HFFc6 (cell line): Measurements from ENCODE around the gene TFF1. TPM values are rescaled to one million over a fixed set of nuclear protein-coding genes. Genes with fewer than 3 reads are reported as not detected.

ENCODE experiments used
- DNase-seq: peaks from one replicate; pipeline ENCODE4 v3.0.0-alpha.2; 2018
- H3K27ac Mint-ChIP-seq: 2 replicates; pipeline ENCODE4 v1.8.0; 2020; ENCODE audit warnings: mild to moderate bottlenecking, mixed read lengths
- H3K27me3 Mint-ChIP-seq: 2 replicates; pipeline ENCODE4 v1.8.0; 2021; ENCODE audit warnings: mild to moderate bottlenecking, moderate library complexity, mixed read lengths; ENCODE audit not compliant: insufficient read depth
- H3K36me3 Mint-ChIP-seq: 2 replicates; pipeline ENCODE4 v1.8.0; 2021; ENCODE audit warnings: low read depth, mixed read lengths
- H3K4me1 Mint-ChIP-seq: 2 replicates; pipeline ENCODE4 v1.8.0; 2020; ENCODE audit warnings: low read depth, mixed read lengths
- H3K4me3 Mint-ChIP-seq: 2 replicates; pipeline ENCODE4 v1.8.0; 2020; ENCODE audit warnings: mild to moderate bottlenecking, moderate library complexity, mixed read lengths
- H3K9me3 Mint-ChIP-seq: 2 replicates; pipeline ENCODE4 v1.8.0; 2020; ENCODE audit warnings: mild to moderate bottlenecking, mixed read lengths
- CTCF ChIP-seq: fragments of 200-600 bp; sonication (generic); IDR thresholded peaks from 2 replicates; pipeline ENCODE4 v1.5.0; 2021; ENCODE audit warnings: antibody characterized with exemption, mild to moderate bottlenecking
- total RNA-seq, 6 experiments: library from RNA; stranded (reverse); fragmentation: NEBNext Ultra II Directional; extraction: Animal tissue kit (Norgen Biotek cat#: 25700); gene quantifications; 2 replicates in 1 of 6; 3 replicates in 5 of 6; pipeline ENCODE4 v1.2.3, GENCODE V29; 2021

Gene TFF1
- total RNA-seq, 6 experiments from 2014 or later = not detected

- Mint-ChIP-seq H3K27ac (no peak overlapping the region), H3K36me3 (0 out of 2 replicates have a peak, but pooled peaks cover 4% of the 10 kb centered on the region)
- DNase-seq = no peak
Observed at GRCh38 chr21:42397746-42398394, 31.5 kb upstream of the TFF1 start.

DNA sequence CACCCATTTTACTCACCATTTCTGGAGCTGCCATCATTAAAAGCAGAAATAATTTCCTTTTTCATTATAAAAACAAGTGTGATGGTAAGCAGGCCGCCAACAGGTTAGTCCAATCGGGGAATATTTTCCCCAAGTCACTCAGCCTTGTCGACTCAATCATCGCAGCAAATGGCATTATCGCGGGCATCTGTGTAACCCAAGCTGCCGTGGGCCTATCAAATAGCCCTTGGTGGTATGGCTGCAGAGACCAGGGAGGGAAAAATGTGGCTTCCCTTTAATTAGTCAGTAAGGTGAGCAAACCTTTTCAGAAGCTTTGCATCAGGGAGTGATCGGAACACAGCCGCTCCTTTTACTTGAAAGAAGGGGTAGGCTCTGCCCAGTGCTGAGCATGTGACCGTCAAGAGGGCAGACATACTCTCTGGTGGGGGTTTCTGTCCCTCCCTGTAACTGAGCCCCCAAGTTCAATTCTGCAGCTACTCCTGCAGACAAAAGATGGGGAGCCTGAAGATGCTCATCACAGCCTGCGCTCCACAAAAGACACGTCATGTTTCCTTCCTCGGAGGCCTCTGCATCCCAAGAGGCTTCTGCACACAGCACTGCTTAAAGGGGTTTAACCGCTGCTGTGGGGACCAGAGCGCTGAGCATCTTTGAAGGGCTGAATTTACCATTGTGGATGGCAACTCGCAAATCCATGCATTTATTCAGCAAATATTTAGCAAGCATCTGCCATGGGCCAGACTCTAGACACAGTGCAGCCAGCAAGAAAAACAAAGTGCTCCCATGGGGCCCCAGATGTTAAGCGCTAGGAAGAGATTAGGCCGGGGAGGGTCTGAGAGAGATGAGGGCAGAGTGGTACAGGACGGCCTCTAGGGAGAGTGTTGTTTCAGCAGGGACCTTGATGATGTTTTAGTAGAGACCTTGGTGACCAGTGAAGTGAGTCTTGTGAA, 30.7 kb upstream of the TFF1 start:
- DNase-seq = no peak
- H3K9me3 Mint-ChIP-seq = peaks cover 63% of the 10 kb centered on the region
- H3K27ac Mint-ChIP-seq = no peak overlapping the region
- H3K4me1 Mint-ChIP-seq = no peaks in the 10 kb centered on the region
- no peaks in the 10 kb centered on the region for H3K27me3 Mint-ChIP-seq
- H3K36me3 Mint-ChIP-seq = peaks cover 6% of the 10 kb centered on the region; the same call in 1 of the 2 replicates
- TF ChIP-seq CTCF = no peak
- no peak overlapping the region for H3K4me3 Mint-ChIP-seq

More at GRCh38 chr21:42397746-42398394, 31.5 kb upstream of the TFF1 start:
- no peak overlapping the region for H3K4me3 Mint-ChIP-seq
- no peaks in the 10 kb centered on the region for H3K4me1 Mint-ChIP-seq
- H3K27me3 Mint-ChIP-seq = no peaks in the 10 kb centered on the region
- no peak for TF ChIP-seq CTCF
- peaks cover 62% of the 10 kb centered on the region for H3K9me3 Mint-ChIP-seq

- Mint-ChIP-seq H3K4me1 (no peaks in the 10 kb centered on the region), H3K27me3 (no peaks in the 10 kb centered on the region), H3K4me3 (no peak within 1 kb of the TSS), H3K9me3 (peaks cover 62% of the 10 kb centered on the region), H3K27ac (no peak within 1 kb of the TSS), H3K36me3 (peaks cover 9% of the 10 kb centered on the region; the same call in 1 of the 2 replicates)
- TF ChIP-seq CTCF = no peak
- DNase-seq = no peak
Observed at GRCh38 chr21:42395905-42396651, 29.7 kb upstream of the TFF1 start, which contains the start of gene TMPRSS3. TSS of gene TMPRSS3 (minus strand) at chr21:42396052. CDS start at chr21:42395417, 635 bp downstream.

DNA sequence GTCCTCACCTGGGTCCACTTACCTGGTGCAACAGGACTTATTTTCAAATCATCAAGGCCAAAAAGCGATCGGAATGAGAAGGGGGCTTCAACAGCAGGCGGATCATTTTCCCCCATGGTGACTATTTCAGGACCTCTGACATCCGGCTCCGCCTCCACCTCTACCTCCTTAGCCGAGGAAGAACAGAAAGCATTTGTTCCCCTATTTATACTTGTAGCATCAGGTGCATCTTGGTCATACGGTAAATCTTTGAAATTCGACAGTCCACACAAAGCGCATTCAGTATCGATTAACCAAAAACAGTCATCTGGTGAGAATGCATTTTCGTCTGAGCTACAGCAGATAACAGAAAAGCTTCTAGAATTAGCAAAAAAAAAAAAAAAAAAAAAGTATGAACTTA, 29.0 kb upstream of the TFF1 start:
- Mint-ChIP-seq H3K27me3 (no peaks in the 10 kb centered on the region), H3K36me3 (peaks cover 9% of the 10 kb centered on the region; the same call in 1 of the 2 replicates), H3K9me3 (peaks cover 70% of the 10 kb centered on the region), H3K27ac (no peak overlapping the region), H3K4me3 (no peak overlapping the region), H3K4me1 (no peaks in the 10 kb centered on the region)
- TF ChIP-seq CTCF = no peak
- DNase-seq = no peak

DNA sequence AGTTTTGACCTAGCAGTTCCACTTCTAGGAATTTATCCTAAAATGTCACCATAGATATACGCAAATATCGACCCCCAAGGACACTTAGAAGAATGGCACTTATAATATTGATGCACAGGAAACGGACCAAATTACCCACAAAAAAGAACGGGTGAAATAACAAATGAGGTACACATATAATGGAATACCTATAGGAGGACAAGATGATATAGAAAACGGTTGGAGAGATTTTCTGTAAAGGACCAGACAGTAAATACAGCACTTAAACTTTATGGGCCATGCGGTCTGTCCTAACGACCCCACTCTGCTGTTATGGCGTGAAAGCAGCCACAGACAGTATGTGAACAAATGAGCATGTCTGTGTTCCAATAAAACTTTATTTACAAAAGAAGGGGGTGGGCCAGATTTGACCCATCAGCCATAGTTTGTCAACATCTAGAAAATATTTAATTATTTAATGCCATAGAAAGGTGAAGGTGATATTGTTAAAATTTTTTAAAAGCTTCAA, 27.2 kb upstream of the TFF1 start:
- Mint-ChIP-seq H3K27me3 (no peaks in the 10 kb centered on the region), H3K36me3 (peaks cover 16% of the 10 kb centered on the region), H3K27ac (no peak overlapping the region), H3K9me3 (peaks cover 76% of the 10 kb centered on the region), H3K4me1 (no peaks in the 10 kb centered on the region), H3K4me3 (no peak overlapping the region)
- no peak for DNase-seq
- no peak for TF ChIP-seq CTCF
